Uterus (tissue), 4 donors: Measurements from ENCODE around the gene MBD2. TPM values are rescaled to one million over a fixed set of nuclear protein-coding genes. Genes with fewer than 3 reads are reported as not detected.

Experiments used
- DNase-seq, 2 donors: peaks; one replicate each; pipeline ENCODE4 v3.0.0-alpha.2; 2019 to 2020
- H3K27ac ChIP-seq, 2 donors: fragments of 200-600 bp; sonication (generic); 1 replicate in 1 of 2; 2 replicates in 1 of 2; pipeline ENCODE4 v1.5.1; 2016 to 2018
- H3K27me3 ChIP-seq, 2 donors: fragments of 200-600 bp; sonication (generic); one replicate each; pipeline ENCODE4 v1.5.1; 2018 to 2019; ENCODE audit warnings: control low read depth in 1 of 2
- H3K36me3 ChIP-seq, 2 donors: fragments of 200-600 bp; sonication (generic); one replicate each; pipeline ENCODE4 v1.5.1; 2019; ENCODE audit warnings: control low read depth in 1 of 2
- H3K4me1 ChIP-seq, 2 donors: fragments of 200-600 bp; sonication (generic); one replicate each; pipeline ENCODE4 v1.5.1; 2018 to 2019; ENCODE audit warnings: control low read depth in 1 of 2
- H3K4me3 ChIP-seq, 2 donors: fragments of 200-600 bp; sonication (generic); 1 replicate in 1 of 2; 2 replicates in 1 of 2; pipeline ENCODE4 v1.5.1; 2018 to 2019; ENCODE audit warnings: mild to moderate bottlenecking in 1 of 2
- H3K9me3 ChIP-seq, 2 donors: fragments of 200-600 bp; sonication (generic); one replicate each; pipeline ENCODE4 v1.5.1; 2019; ENCODE audit warnings: control low read depth in 1 of 2
- CTCF ChIP-seq, 4 experiments: fragments of 200-600 bp in 2 of 4; fragments of 450-650 bp in 2 of 4; sonication (generic) in 2 of 4; IDR thresholded peaks; one replicate each; pipeline ENCODE4 v1.5.1; 2016 to 2019; ENCODE audit warnings: antibody characterized with exemption in 4 of 4, mild to moderate bottlenecking in 2 of 4, moderate library complexity in 1 of 4
- POLR2A ChIP-seq, 2 donors: fragments of 450-650 bp; IDR thresholded peaks; one replicate each; pipeline ENCODE4 v1.6.1; 2016; ENCODE audit warnings: antibody characterized with exemption in 2 of 2, mild to moderate bottlenecking in 1 of 2, moderate library complexity in 1 of 2
- intact Hi-C: fragments of 100-400 bp; cut with DNase I; formaldehyde crosslinking; loops from one replicate; pipeline ENCODE4 v1.15.1; 2023; ENCODE audit warnings: low total_unique reads
- total RNA-seq, 4 donors: library from RNA; depleted of rRNA in 3 of 4; stranded (reverse); fragments of >200 nt in 3 of 4; gene quantifications; one replicate each; pipeline versions ENCODE4 v1.1.0 to v1.2.4, GENCODE V29; 2014 to 2023
- donor health status: DM: yes; HTN: yes; CAD: no.

Gene MBD2
- total RNA-seq, 4 donors from 2014 or later: 10.8 to 76.9 (median 26.0) TPM

GRCh38 chr18:54254265-54254758 lies 29.8 kb upstream of the MBD2 start:
- no peaks in the 10 kb centered on the region for H3K27me3 ChIP-seq
- H3K36me3 ChIP-seq: no peaks in the 10 kb centered on the region
- H3K27ac ChIP-seq: no peak overlapping the region
- no peaks in the 10 kb centered on the region for H3K4me1 ChIP-seq
- no peaks in the 10 kb centered on the region for H3K9me3 ChIP-seq
- H3K4me3 ChIP-seq: no peak overlapping the region
- intact Hi-C loops: no loop called here
- no peak for TF ChIP-seq CTCF (IDR thresholded peaks at IDR 0.05)
- no peak for TF ChIP-seq POLR2A (IDR thresholded peaks at IDR 0.05)
- no peak for DNase-seq

- intact Hi-C loops: no loop called here
- no peaks in the 10 kb centered on the region for H3K4me1 ChIP-seq
Observed at GRCh38 chr18:54251606-54252390, 27.3 kb upstream of the MBD2 start.

GRCh38 chr18:54250846-54251261 lies 26.4 kb upstream of the MBD2 start:
- no peak for TF ChIP-seq POLR2A (IDR thresholded peaks at IDR 0.05)
- TF ChIP-seq CTCF (IDR thresholded peaks at IDR 0.05): no peak
- Histone ChIP-seq H3K4me1 (no peaks in the 10 kb centered on the region), H3K27ac (no peak overlapping the region), H3K36me3 (no peaks in the 10 kb centered on the region), H3K27me3 (no peaks in the 10 kb centered on the region), H3K9me3 (no peaks in the 10 kb centered on the region), H3K4me3 (no peak overlapping the region)
- intact Hi-C loops: no loop called here
- DNase-seq: no peak

More at GRCh38 chr18:54251606-54252390, 27.3 kb upstream of the MBD2 start:
- no peak for DNase-seq
- Histone ChIP-seq H3K36me3 (no peaks in the 10 kb centered on the region), H3K9me3 (no peaks in the 10 kb centered on the region), H3K27me3 (no peaks in the 10 kb centered on the region), H3K4me3 (no peak overlapping the region), H3K27ac (no peak overlapping the region)
- TF ChIP-seq POLR2A (IDR thresholded peaks at IDR 0.05): no peak
- no peak for TF ChIP-seq CTCF (IDR thresholded peaks at IDR 0.05)

- Histone ChIP-seq H3K9me3 (no peaks in the 10 kb centered on the region), H3K27me3 (no peaks in the 10 kb centered on the region), H3K36me3 (no peaks in the 10 kb centered on the region), H3K4me1 (no peaks in the 10 kb centered on the region), H3K4me3 (no peak overlapping the region), H3K27ac (no peak overlapping the region)
- TF ChIP-seq POLR2A (IDR thresholded peaks at IDR 0.05) (no peak), CTCF (IDR thresholded peaks at IDR 0.05) (no peak)
- intact Hi-C loops: no loop called here
- no peak for DNase-seq
Observed at GRCh38 chr18:54247511-54248175, 23.2 kb upstream of the MBD2 start.

- H3K9me3 ChIP-seq: no peaks in the 10 kb centered on the region
Observed at GRCh38 chr18:54242327-54242726, 17.9 kb upstream of the MBD2 start.

More at GRCh38 chr18:54242327-54242726, 17.9 kb upstream of the MBD2 start:
- H3K36me3 ChIP-seq: no peaks in the 10 kb centered on the region
- H3K4me3 ChIP-seq: no peak overlapping the region
- no peak overlapping the region for H3K27ac ChIP-seq
- intact Hi-C loops: no loop called here
- TF ChIP-seq POLR2A (IDR thresholded peaks at IDR 0.05) (no peak), CTCF (IDR thresholded peaks at IDR 0.05) (no peak)
- no peaks in the 10 kb centered on the region for H3K4me1 ChIP-seq
- no peaks in the 10 kb centered on the region for H3K27me3 ChIP-seq
- no peak for DNase-seq
